GM19328 (cell line): ENCODE measurements around the gene ASPM.
A peak's percentile ranks its signal among the peaks of the same experiment; 100 is the strongest.

Experiments used
- ATAC-seq: cut with Tn5 transposase; IDR thresholded peaks from one replicate; pipeline ENCODE4 v1.9.1; 2021; ENCODE audit warnings: mild to moderate bottlenecking, moderate library complexity; ENCODE audit not compliant: unreplicated experiment

ASPM gene, protein sequence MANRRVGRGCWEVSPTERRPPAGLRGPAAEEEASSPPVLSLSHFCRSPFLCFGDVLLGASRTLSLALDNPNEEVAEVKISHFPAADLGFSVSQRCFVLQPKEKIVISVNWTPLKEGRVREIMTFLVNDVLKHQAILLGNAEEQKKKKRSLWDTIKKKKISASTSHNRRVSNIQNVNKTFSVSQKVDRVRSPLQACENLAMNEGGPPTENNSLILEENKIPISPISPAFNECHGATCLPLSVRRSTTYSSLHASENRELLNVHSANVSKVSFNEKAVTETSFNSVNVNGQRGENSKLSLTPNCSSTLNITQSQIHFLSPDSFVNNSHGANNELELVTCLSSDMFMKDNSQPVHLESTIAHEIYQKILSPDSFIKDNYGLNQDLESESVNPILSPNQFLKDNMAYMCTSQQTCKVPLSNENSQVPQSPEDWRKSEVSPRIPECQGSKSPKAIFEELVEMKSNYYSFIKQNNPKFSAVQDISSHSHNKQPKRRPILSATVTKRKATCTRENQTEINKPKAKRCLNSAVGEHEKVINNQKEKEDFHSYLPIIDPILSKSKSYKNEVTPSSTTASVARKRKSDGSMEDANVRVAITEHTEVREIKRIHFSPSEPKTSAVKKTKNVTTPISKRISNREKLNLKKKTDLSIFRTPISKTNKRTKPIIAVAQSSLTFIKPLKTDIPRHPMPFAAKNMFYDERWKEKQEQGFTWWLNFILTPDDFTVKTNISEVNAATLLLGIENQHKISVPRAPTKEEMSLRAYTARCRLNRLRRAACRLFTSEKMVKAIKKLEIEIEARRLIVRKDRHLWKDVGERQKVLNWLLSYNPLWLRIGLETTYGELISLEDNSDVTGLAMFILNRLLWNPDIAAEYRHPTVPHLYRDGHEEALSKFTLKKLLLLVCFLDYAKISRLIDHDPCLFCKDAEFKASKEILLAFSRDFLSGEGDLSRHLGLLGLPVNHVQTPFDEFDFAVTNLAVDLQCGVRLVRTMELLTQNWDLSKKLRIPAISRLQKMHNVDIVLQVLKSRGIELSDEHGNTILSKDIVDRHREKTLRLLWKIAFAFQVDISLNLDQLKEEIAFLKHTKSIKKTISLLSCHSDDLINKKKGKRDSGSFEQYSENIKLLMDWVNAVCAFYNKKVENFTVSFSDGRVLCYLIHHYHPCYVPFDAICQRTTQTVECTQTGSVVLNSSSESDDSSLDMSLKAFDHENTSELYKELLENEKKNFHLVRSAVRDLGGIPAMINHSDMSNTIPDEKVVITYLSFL (N-terminal part only)

GRCh38 chr1:197146101-197147095 is at the start of gene ASPM:
TSS of gene ASPM (minus strand) at chr1:197146669. CDS start at chr1:197146437, 232 bp downstream.
- ATAC-seq = peak; percentile 100

GRCh38 chr1:197195100-197195499 is 48.6 kb upstream of the ASPM start:
- ATAC-seq = no peak

- no peak for ATAC-seq
These were observed 37.7 kb upstream of the ASPM start for GRCh38 chr1:197184190-197184589.

DNA sequence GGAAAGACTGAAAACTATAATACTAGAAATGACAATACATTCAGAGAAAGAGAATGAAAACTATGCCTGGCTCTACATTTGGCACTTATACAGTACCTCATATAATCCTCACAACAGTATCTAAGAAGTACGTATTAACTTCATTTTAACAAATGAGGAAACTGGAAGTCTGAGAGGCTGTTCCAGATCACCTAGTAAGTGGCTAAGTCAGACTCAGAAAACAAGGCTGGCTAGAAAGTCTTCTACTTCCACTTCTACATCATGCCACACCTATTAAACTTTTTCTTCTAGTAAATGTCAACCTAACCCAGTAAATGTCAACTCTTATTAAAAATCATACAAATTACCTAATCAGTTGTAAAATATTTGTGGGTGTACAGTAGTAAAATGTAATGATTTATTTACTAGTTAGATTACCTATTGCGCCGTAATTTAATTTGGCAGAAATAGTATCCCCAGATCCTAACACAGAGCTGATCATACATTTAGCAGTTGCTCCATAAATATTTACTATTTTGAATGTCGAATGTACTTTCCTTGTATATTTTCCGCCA is 36.8 kb upstream of the ASPM start:
- ATAC-seq = no peak

DNA sequence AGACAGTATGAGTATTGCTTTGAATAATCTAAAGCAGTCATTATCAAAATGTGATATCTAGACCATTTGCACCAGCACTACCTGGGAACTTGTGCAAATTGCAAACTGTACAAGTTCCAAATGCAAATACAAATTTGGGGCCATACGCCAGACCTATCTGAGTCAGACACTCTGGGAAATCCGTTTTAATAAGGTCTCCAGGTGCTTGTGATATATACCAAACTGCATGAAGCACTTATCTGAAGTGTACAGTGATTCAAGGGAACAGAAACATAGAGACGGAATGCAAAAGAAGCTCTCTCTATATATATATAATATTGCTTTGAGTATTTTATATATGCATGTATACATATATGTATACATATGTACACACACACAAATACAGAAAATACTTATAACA is 36.2 kb upstream of the ASPM start:
- ATAC-seq = no peak

GRCh38 chr1:197181982-197182381 is 35.5 kb upstream of the ASPM start:
- peak; percentile 50 for ATAC-seq

- peak; percentile 56 for ATAC-seq
These were observed 33.9 kb upstream of the ASPM start for GRCh38 chr1:197180252-197180878.

DNA sequence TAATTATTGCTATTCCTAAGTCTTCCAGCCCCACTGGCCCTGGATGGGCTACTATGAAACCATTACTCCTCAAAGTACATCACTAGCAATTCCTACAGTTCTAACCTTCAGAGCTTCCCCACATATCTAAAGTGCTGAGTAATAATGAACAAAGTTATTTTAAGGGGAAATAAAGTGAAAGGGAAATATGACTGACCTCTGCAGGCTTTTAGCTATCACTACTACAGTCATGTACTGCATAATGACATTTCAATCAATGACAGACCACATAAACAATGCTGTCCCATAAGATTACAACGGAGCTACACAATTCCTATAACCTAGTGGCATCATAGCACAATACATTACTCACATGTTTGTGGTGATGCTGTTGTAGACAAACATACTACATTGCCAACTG is 32.5 kb upstream of the ASPM start:
- ATAC-seq = peak; percentile 37

DNA sequence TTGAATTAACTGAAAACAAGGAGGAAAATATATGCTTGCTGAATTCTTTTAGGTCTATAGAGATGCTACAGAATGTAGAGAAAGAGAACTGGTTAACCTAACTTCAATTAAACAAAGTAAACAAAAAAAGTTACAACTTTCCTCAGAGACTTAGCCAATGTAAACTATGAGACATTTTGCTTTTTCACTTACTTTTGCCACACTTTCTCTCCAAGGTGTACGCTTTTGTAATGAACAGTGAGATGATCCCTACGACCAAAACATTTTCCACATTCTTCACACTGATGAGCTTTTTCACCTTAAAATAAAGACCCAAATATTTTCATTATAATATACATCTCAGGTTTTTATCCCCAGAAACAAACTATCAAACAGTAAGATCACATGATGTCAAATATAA is 28.3 kb upstream of the ASPM start:
- no peak for ATAC-seq

- no peak for ATAC-seq
These were observed 27.4 kb upstream of the ASPM start for GRCh38 chr1:197173571-197174507.

DNA sequence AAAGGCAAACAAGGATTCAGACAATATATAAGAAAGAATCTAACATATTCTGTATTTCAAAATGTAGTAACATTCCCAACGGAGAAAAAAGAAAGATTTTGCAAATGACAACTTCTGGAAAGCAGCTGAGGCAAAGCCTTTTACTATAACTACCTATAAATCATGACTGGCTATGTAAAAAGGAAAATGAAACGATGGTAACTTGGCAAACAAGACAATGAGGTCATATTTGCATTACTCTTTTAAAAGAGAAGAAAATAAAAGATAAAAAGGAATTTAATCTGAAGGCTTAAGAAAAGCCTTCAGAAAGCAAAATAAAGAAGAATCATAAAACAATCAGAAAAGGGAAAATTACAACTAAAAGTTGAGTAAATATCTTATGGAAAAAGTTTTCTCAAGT is 25.1 kb upstream of the ASPM start:
- ATAC-seq = no peak

DNA sequence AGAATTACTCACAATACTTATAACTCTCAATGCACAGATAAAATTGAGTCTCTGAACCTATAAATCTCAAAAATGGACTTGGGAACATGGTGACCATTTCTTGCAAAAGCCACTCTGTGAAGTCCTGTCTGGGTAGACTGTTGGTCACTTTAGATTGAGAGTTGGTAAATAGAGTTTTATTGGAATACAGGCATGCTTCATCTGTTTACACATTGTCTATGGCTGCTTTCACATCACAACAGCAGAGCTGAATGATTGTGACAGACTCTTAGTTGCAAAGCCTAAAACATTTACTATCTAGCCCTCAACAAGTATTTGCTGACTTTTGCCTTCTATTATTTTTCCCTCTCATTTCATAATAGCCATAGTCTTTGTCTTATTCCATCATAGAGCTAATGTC is 24.1 kb upstream of the ASPM start:
- no peak for ATAC-seq

GRCh38 chr1:197159461-197159860 is 13.0 kb upstream of the ASPM start:
- no peak for ATAC-seq

- no peak for ATAC-seq
These were observed 10.2 kb upstream of the ASPM start for GRCh38 chr1:197156692-197157091.

- no peak for ATAC-seq
These were observed 6.2 kb upstream of the ASPM start for GRCh38 chr1:197152662-197153061.

DNA sequence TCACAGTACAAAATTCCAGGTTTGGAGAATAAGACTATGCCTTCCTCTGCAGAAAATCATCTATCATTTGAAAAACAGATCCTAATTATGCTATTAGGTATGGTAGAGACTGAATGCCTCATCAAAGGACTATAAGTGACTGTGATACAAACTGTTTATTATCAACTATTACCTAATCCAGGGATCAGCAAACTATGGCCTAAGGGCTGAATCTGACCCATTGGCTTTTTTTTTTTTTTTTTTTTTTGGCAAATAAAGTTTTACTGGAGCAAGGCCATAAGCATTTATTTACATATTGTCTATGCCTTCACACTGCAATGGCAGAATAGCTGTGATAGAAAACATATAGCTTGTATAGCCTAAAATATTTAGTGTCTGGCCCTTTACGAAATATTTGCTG is 4.7 kb upstream of the ASPM start:
- ATAC-seq = no peak

GRCh38 chr1:197150336-197151005 is 4.0 kb upstream of the ASPM start:
- ATAC-seq = no peak

DNA sequence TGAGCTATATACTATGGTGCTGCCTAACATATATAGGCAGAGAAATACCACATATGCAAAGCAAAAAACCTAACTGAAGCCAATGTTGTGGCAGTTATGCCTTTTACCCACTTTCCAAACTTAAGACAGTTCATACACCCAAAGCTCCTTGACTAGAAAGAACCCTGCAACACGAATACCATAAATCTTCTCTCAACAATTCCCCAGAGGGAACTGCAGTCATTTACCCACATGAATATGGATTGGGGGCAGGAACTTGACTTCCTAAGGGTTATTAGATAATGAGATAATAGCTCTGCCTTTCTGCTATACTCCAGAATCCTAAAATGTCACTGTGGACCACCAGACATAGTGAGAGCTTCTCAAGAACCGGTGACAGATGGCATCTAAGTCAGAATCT is 2.9 kb upstream of the ASPM start:
- ATAC-seq = no peak
